SKM-1 treated with dmso at 0.1 percent for 144 hours (cell line): ENCODE results near the gene C19orf67.

ENCODE experiments used
- DNase-seq: peaks from one replicate; lab custom pipeline; 2025; ENCODE audit not compliant: unreplicated experiment; lab: John Stamatoyannopoulos, UW

Gene C19orf67

DNA sequence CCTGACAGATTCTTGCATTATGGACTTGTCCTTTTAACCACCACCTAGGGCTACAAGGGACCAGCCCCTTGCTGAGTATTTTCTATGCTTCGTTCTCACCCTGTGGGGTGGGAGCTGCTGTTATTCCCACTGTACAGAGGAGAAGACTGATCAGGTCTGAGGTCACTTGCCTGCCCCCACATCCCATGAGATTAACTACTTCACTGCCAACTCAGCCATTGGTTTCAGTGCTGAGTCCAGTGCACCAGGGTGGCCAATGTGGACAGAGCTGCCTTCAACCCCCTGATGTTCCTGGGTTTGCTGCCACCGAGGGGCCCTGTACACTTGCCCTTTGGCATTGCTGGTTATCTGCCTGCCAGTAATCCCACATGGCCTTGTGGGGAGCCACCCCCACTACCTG lies 25.1 kb upstream of the C19orf67 start:
- DNase-seq, result no peak

DNA sequence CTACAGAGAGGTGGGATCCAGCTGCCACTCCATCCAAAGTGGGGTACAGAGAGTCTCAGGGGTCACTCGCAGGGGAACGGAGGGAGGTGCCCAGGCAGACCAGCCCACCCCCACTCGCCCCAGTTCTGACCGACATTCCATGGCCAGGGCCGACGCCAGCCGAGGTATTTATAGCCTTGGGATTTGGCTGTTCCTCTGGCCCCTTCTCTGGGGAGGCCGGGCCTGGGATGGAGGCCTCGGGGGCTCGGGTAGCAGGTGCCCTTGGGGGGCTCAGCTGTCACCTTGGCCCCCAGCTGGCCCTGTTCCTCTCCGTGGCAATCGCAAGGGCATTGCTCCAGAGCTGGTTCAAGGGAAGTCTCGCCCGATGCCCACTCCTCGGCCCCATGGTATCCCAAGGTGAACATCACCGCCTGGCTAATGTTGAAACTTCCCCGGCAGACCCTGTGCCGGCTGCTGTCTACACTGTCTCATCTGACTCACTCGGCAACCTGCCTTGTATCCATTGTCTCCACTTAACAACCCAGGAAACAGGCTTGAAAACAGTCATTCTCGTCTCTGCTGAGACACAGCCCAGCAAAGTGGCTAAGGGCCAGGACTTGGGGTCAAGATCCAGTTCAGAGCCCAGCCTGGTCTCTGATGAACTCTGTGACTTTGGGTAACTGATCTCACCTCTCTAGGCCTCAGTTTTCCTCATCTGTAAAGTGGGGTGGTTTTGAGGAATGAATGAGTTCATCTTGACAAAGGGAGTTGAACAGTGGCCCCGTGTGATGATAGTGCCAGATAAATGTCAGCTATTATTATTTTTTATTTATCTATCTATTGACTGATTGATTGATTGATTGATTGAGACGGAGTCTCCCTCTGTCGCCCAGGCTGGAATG lies 22.2 kb upstream of the C19orf67 start:
- DNase-seq, result no peak

DNA sequence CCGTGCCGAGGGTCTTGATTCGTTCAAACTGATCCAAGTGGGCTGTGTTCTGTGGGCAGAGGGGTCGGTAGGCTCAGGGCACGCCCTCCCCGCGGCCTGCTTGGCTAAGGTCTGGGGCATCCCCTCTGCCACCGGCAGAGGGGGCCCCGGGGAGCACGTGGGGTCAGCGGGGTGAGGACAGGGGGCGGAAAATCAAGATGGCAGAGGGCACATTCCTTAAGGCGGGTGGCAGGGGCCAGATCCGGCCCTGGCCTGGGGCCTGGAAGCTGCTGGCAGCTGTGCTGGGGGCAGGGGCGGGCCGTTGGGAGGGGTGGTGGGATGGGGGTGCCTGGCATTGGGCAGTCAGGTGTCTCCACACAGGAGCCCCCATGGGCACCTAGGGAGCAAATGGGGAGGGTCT lies 21.3 kb upstream of the C19orf67 start:
- no peak for DNase-seq

DNA sequence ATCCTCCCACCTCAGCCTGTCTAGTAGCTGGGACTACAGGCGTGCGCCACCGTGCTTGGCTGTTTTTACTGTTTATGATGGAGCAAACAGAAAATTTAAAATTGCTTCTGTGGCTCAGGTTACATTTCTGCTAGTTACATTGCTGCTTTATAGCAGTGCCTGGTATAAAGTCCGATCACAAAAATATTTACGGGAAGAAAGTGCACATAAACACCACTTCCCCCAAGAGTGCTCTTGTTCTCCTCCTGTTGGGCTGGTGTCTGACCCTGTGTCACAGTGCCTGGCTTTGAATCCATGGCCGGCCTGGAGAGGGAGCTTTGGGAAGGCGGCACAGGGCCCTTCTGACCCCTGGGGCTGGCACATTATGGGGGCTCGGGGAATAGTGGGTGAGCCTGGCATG lies 20.1 kb upstream of the C19orf67 start:
- no peak for DNase-seq

DNA sequence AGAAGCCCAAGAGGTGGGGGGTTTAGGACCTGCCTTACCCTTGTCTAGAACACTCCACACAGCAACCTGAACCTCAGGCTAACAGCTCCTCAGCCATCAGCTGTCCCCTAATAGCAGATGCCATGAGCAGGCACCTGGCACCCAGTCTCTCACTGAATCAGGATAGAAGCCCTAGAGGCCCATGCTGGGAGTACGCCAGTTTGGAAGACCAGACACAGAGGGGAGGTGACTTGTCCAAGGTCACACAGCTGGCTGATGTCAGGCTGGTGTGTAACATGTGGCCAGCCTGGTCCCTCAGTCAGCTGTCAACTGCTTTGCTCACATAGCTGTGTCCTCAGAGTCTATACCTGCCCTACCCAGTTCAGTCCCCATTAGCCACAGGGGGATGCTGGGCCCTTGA lies 17.7 kb upstream of the C19orf67 start:
- DNase-seq, result no peak

DNA sequence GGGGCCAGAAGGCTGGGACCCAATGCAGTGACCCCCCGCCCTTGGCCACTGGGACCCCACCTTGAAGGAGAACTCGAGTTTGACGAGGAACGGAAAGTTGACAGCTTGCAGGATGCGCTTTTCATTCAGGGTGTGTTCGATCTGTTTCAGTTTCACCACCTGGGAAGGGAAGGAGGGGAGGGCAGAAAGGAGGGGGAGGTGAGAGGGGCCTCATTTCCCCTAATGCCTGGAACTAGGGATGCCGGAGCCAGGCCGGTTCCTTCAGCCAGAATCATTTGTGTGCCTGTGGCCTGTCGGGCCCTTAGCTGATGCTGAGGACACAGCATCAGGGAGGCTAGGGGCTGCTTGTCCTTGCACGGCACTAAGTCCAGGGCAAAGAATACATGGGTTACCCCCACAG lies 17.2 kb upstream of the C19orf67 start:
- DNase-seq, result no peak

DNA sequence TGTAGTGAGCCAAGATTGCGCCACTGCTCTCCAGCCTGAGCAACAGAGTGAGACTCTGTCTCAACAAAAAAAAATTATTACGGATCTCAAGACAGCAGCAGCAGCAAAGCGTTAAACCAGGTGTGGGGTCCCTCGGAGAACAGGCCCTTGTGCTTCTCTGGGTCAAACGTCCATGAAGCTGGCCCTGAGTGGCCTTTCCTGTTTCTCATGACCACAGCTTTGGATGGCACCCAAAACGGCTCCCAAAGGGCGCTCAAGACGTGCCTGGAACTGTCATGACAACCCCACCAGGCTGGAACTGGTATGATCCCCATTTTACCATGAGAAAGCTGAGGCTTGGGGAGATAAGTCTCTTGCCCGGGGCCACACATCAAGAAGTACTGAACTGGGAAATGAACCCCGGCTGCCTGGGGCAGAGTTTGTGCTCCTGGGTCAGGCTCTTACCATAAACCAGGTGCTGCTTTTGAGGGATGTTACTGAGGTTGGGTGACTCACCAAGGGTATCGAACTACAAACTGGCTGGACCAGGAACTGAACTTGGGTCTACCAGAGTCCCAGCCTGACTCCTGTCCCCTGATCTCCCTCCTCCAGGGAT lies 16.6 kb upstream of the C19orf67 start:
- DNase-seq, result no peak

DNA sequence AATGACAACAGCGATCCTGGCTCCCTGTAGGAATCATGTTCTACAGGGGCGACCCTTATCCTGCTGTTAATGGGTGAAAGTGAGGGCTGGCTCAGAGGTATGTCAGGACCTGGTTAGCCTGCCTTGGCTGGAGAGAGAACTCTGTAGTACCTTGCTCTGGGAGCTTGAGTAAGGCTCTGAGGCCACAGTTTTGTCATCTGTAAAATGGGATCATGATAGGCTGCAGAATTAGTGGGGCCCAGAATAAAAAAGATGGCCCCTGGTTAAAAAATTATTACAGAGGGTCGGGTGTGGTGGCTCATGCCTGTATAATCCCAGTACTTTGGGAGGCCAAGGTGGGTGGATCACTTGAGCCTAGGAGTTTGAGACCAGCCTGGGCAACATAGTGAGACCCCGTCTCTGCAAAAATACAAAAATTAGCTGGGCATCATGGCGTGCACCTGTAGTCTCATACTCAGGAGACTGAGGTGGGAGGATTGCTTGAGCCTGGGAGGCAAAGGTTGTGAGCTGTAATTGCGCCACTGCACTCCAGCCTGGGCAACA lies 15.5 kb upstream of the C19orf67 start:
- no peak for DNase-seq

DNA sequence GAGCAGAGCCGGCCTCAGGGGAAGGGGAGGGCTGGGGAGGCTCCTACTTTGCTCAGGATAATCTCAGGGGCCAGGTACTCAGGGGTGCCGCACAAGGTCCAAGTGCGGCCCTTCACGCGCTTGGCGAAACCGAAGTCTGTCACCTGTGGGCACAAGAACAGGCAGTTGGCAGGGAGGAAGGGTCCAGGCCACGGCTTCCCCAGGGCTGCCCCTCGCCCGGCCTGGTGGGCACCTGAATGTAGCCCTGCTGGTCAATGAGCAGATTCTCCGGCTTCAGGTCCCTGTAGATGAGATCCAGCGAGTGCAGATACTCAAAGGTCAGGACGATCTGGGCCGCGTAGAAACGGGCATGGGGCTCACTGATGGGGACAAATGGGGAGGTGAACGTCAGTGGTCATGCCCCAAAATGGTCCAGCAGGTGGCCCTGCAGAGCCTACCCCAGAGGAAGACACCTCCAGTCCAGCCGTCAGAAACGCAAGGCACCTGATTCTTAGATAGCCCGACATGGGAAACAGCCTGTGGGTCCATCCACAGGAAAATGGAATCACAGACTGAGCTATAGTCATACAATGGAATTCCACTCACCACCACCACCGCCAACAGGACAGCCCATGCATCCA lies 12.1 kb upstream of the C19orf67 start:
- DNase-seq, result no peak

DNA sequence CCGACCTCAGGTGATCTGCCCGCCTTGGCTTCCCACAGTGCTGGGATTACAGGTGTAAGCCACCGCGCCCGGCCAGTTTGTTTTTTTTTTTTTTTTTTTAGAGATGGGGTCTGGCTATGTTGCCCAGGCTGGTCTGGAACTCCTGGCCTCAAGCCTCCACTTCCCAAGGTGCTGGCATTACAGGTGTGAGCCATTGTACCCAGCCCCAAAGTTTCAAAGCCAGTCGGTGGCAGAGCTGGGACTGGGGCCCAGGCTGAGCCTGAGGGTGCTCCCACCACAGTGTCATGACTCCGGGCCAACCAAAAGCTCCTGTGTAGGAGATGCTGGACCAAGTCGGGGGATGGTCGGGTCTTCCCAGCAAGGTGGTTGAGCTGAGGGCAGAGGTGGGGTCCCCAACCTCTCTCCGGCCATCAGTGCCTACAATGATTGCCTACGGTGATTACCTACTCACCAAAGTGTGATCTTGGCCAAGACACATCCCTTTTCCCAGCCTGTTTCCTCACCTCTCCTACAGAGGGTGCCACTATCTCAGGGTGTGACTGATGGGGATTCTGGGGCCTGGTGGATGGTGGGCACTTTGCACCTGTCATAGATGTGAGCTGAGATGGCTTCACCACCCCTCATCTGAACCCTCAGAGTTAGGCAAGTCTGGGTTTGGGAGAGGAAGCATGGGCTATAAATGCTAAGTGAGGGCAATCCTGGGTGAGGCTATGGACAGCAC lies 10.8 kb upstream of the C19orf67 start:
- no peak for DNase-seq

DNA sequence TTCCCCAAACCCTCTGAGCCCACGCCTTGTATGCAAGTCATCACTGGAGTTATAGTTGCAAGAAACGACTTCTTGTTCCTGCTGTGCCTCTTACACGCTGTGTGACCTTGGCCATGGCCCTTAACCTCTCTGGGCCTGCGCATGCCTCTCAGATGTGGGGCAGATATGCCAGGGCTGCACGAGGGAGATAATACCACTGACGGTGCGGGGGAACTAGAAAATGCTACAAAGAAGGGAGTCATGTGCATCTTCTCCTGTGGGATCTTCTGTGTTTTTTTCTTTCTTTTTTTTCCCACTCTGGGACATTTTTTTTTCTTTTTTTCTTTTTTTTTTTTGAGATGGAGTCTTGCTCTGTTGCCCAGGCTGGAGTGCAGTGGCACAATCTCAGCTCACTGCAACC lies 9.3 kb upstream of the C19orf67 start:
- no peak for DNase-seq

DNA sequence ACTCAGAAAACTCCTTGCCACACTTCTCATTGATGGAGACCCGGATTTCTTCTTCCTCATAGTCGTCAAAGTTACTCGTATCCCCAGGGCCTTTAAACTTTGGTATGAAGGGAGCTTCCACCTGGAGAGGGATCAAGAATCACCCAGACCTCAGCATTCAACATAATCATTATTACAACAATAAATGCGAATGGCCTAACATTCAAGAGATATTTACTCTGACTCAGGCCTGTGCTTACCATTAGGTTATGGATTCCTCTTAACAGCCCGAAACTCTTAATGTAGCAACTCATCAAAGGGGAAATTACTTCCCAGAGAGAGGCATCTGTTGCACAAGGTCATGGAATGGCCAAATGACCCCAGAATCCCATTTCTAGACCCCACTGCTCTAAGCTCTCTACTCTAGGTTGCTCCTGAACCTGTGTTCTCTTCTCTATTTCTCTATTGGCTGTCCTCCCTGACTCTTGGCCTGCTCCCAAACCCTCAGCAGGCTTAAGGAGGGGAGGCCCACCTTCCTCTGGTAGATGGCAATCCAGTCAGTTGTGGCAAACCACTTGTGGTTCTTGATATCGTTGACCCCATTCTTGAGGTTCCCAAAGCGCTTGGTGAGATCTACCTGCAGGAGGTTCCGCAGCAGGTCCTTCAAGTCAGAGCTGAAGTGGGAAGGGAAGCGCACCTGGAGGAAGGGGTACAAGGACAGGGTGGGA lies 7.7 kb upstream of the C19orf67 start:
- no peak for DNase-seq

DNA sequence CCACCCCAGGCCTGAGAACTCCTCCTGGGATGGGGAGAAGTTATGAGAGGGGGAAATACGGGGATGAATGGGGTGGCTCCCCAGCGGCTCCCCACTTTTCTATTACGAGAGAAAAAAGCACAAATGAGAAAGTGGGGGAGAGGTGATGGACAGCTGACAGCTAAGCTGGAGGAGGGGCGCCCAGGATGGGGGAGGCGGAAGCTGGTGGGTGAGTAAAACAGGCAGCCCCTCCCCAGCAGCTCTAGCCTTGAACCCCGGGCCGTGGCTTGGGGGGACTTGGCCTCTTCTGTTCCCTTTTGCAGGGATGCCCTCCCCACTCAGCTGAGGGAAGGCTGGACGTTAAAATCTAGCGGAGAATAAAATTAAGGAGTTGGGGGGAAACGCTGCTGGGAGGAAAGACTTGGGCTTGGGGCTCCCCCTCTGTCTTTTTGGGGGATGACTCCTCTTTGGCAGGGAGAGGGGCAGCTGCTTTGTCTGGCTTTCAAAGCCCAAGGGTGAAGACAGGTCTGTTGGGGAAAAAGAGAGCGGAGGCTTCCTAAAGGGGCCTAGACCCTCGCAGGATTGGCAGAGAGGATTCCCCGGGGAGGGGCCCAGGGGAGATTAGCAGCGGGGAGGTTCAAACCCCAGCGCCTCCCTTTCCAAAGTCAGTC lies 6.4 kb upstream of the C19orf67 start:
- DNase-seq, result no peak

DNA sequence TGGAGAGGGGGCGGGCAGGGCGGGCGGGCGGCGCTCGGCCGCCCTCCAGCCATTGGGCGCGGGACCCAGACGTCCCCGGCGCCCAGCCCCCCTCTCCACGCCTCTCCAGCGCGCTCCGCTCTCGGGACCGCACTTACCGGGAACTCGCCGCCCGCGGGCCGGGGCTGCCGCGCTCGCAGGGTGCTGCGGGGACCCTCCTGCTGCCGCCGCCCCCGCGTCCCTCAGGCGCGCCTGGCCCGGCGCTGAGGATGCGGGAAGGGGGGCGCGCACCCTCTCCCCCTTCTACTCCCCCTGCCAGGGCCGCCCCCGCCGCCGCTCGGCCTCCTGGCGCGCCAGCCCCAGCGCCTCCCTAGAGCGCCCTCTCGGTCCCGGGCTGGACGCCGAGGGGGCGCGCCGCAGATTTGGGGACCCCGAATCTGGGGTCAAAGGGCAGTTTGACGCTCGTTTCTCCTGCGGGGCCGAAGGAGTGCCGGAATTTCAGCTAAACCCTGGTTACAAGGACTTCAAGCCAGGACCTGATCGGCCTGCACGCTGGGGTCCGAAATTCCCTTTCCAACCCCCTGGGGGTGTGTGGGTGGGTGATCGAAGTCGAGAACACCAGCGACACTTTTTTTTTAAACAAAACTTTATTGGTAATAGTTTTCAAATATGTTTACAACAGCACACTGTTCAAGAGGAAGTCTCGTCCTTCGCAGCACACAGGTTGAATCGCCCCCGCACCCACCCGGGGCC lies 5.7 kb upstream of the C19orf67 start:
- peak; percentile 49 for DNase-seq

DNA sequence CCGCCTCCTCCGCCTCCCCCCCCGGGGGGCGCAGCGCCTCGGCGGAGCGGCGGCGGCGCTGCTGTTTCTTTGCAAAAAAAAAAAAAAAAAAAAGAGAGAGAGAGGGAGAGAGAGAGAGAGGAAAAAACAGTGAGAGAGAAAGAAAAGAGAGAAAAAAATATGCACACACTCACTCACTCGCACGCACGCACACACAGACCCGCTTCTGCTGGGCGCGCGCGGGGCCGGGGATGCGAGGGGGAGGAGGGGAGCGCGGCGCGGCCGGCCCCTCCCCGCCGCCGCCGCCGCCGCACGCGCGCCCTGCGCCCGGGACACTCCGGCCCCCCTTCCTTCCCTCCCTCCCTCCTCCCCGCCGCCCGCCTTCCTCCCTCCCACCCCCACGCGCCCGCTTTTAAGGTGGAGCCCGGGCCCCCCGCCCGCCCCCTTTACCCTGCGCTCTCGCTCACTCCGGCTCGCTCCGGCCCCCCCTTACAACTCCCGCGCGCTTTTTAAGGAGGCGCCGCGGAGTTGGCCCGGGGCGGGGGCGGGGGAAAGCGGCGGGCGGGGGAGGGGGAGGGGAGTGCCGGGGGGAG lies 5.0 kb upstream of the C19orf67 start, which contains the start of gene SAMD1:
TSS of gene SAMD1 (minus strand) at position 243 of the 572 bp plus-strand sequence.
- DNase-seq, result peak; percentile 52

DNA sequence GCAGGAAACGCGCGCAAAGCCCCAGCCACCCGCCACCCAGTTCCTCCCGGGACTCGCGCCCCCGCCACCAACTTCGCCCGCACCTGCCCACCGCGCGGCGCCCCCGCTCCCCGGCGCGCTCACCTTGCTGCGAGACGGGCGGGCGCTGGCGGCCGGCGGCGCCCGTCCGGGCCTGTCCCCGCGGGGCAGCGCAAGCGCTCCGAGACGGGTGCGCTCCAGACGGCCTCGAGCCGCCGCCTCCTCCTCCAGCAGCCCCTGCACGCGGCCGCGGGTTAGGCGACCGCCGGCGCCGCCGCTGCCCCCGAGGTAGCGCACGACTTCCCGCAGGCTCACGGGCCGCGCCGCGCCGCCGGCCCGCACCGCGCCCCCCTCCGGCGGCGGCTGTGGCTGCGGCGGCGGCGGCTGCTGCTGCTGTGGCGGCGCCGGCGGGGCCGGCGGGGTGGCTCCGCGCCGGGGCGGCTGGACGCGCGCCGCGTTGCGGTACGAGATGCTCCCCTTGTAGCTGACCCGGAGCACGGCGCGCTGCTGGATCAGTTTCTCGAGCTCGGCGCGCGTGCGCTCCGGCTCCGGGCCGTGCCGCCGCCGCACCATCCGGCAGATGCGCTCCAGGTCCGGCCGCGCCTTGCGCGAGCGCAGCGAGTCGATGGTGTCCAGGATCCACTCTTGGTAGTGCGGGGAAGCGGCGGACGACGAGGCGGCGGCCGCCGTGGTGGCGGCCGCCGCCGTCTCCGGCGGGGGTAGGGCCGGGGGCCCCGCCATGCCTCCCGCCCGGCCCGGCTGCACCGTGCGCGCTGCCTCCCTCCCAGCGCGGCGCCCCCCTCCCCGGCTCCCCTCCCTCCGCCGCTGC lies 4.3 kb upstream of the C19orf67 start:
- DNase-seq, result peak; percentile 33

DNA sequence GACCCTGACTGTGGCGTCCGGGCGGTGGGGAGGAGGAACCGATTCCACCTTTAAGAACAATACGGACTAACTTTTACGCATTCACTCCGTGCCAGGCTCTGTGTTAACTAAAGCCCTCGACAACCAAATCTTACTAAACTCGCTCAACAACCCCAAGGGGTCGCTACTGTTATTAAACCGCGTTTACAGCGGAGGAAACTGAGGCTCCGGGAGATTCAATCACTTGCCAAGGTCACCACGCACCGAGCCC lies 3.8 kb upstream of the C19orf67 start:
- DNase-seq, result no peak

DNA sequence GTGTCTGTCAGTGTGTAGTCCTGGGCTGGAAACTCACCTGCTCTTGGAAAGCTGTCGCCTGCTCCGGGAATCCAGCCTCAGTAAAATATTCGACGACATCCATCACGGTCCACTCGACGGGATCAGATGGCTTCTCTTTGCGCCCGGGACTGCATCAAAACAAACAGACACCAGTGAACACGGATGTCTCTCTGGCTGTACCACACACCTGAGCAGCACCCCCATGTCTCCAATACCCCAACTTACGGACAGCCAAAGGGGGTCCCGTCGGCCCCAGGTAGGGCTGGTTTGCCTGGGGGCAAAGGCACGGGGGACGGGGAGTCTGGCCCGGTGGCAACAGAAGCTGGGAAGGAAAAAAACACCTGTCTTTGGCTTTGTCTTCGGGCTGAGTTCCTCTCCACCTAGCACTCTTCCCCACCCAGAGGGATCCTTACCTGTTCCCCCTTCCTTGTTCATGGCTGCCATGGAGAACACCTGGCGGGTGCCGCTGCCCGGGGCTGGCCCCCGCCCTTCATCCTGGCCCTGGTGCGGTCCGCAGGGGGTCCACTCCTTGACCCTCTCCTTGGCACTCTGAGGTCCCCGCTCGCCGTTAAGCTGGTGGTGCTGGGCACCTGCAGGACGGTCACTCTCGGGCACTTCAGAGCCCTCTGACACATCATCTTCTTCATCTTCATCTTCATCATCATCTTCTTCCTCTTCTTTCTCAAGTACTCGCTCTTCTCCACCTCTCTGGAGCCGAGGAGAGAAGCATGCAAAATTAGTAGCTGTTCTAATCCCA lies 3.2 kb upstream of the C19orf67 start:
- DNase-seq, result no peak
